Tibial nerve (tissue), 4 donors: ENCODE data around the gene CALR.

Experiments
- EP300 ChIP-seq, 2 donors: sonication (generic); formaldehyde crosslinking; IDR thresholded peaks; one replicate each; pipeline ENCODE4 v1.6.1; 2017; ENCODE audit warnings: antibody characterized with exemption in 2 of 2, mild to moderate bottlenecking in 1 of 2
- POLR2A ChIP-seq, 2 donors: fragments of 450-650 bp; IDR thresholded peaks; one replicate each; pipeline ENCODE4 v1.6.1; 2017; ENCODE audit warnings: antibody characterized with exemption in 2 of 2, mild to moderate bottlenecking in 2 of 2, moderate library complexity in 2 of 2
- TF ChIP-seq, protein P1 (sequence below), 5 experiments: fragments of 200-600 bp in 3 of 5; fragments of 450-650 bp in 2 of 5; sonication (generic) in 3 of 5; IDR thresholded peaks; one replicate each; pipeline ENCODE4 v1.5.1; 2016 to 2019; ENCODE audit warnings: antibody characterized with exemption in 5 of 5, mild to moderate bottlenecking in 3 of 5, moderate library complexity in 2 of 5

DNA sequence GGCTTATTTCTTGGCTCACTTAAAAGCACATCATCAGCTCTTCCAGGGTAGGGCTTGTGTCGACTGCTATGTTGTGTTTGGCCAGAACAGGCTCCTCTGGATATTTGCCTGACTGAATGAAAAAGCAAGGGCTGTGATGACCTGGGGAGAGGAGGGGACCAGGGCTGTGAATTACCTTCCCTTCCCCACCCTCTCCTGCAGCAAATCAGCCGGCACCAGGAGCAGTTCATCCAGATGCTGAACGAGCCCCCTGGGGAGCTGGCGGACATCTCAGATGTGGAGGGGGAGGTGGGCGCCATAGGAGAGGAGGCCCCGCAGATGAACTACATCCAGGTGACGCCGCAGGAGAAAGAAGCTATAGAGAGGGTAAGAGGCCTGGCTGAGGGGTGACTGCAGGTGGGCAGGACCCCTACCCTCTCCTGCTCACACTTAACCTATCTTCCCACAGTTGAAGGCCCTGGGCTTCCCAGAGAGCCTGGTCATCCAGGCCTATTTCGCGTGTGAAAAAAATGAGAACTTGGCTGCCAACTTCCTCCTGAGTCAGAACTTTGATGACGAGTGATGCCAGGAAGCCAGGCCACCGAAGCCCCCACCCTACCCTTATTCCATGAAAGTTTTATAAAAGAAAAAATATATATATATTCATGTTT, 14.2 kb downstream of the CALR start:
- TF ChIP-seq, protein P1, sequence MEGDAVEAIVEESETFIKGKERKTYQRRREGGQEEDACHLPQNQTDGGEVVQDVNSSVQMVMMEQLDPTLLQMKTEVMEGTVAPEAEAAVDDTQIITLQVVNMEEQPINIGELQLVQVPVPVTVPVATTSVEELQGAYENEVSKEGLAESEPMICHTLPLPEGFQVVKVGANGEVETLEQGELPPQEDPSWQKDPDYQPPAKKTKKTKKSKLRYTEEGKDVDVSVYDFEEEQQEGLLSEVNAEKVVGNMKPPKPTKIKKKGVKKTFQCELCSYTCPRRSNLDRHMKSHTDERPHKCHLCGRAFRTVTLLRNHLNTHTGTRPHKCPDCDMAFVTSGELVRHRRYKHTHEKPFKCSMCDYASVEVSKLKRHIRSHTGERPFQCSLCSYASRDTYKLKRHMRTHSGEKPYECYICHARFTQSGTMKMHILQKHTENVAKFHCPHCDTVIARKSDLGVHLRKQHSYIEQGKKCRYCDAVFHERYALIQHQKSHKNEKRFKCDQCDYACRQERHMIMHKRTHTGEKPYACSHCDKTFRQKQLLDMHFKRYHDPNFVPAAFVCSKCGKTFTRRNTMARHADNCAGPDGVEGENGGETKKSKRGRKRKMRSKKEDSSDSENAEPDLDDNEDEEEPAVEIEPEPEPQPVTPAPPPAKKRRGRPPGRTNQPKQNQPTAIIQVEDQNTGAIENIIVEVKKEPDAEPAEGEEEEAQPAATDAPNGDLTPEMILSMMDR (IDR thresholded peaks at IDR 0.05) = no peak
- no peak for TF ChIP-seq POLR2A (IDR thresholded peaks at IDR 0.05)
- no peak for TF ChIP-seq EP300 (IDR thresholded peaks at IDR 0.05)
